ENCODE measurements around the gene ZNF624.
A peak's percentile ranks its signal among the peaks of the same experiment; 100 is the strongest.
"Not testable (repeated sequence)": the region's sequence is repeated elsewhere in the genome, so short reads cannot be mapped to it uniquely, and the experiment has no call there.

Gene ZNF624

GRCh38 chr17:16653367-16654041 is at the start of gene ZNF624:
TSS of gene ZNF624 (minus strand) at chr17:16653850.
- H3K4me3 ChIP-seq (ENCODE audit: low read depth, low read length) = peak within 1 kb of the TSS; percentile 74
- no peak for TF ChIP-seq CTCF (IDR thresholded peaks at IDR 0.05; ENCODE audit: insufficient read depth, low read depth, low read length, missing control alignments)
- DNase-seq (ENCODE audit: low read depth) = peak; percentile 93

- not testable (repeated sequence) for H3K4me3 ChIP-seq (ENCODE audit: low read depth, low read length); DNase-seq (ENCODE audit: low read depth)
Observed at GRCh38 chr17:16697603-16698002, 44.0 kb upstream of the ZNF624 start.

GRCh38 chr17:16690447-16690846 is 36.8 kb upstream of the ZNF624 start:
- DNase-seq (ENCODE audit: low read depth) = peak; percentile 7
- peak overlapping the region; percentile 66 for H3K4me3 ChIP-seq (ENCODE audit: low read depth, low read length)

- peak within 1 kb of the TSS; percentile 66 for H3K4me3 ChIP-seq (ENCODE audit: low read depth, low read length)
- DNase-seq (ENCODE audit: low read depth) = peak; percentile 92
- TF ChIP-seq CTCF (IDR thresholded peaks at IDR 0.05; ENCODE audit: insufficient read depth, low read depth, low read length, missing control alignments) = peak; percentile 91
Observed at GRCh38 chr17:16689731-16690281, 36.2 kb upstream of the ZNF624 start, which contains the start of gene CCDC144A. TSS of gene CCDC144A (plus strand) at chr17:16690241. CDS start at chr17:16690401, 160 bp downstream.

- not testable (repeated sequence) for DNase-seq (ENCODE audit: low read depth); H3K4me3 ChIP-seq (ENCODE audit: low read depth, low read length)
Observed at GRCh38 chr17:16687151-16687550, 33.5 kb upstream of the ZNF624 start.

- H3K4me3 ChIP-seq (ENCODE audit: low read depth, low read length); DNase-seq (ENCODE audit: low read depth): not testable (repeated sequence)
Observed at GRCh38 chr17:16686019-16686418, 32.4 kb upstream of the ZNF624 start.

GRCh38 chr17:16683290-16684138 is 29.9 kb upstream of the ZNF624 start:
- not testable (repeated sequence) for DNase-seq (ENCODE audit: low read depth); H3K4me3 ChIP-seq (ENCODE audit: low read depth, low read length)

GRCh38 chr17:16676676-16677268 is 23.1 kb upstream of the ZNF624 start:
- H3K4me3 ChIP-seq (ENCODE audit: low read depth, low read length) = no peak overlapping the region
- no peak for DNase-seq (ENCODE audit: low read depth)
- no peak for TF ChIP-seq CTCF (IDR thresholded peaks at IDR 0.05; ENCODE audit: insufficient read depth, low read depth, low read length, missing control alignments)

- not testable (repeated sequence) for DNase-seq (ENCODE audit: low read depth); H3K4me3 ChIP-seq (ENCODE audit: low read depth, low read length)
Observed at GRCh38 chr17:16666907-16667636, 13.4 kb upstream of the ZNF624 start.

- not testable (repeated sequence) for DNase-seq (ENCODE audit: low read depth); H3K4me3 ChIP-seq (ENCODE audit: low read depth, low read length)
Observed at GRCh38 chr17:16666553-16666906, 12.9 kb upstream of the ZNF624 start.
